Panc1 (cell line): Measurements from ENCODE around the gene ZNF555. TPM values are rescaled to one million over a fixed set of nuclear protein-coding genes. Genes with fewer than 3 reads are reported as not detected.

Experiments used
- ATAC-seq: fragments of 200-7000 bp; cut with Tn5 transposase; 2 replicates; pipeline ENCODE4 v1.9.1; 2020; ENCODE audit warnings: mild to moderate bottlenecking, moderate library complexity
- BruUV-seq: library from RNA; stranded (reverse); fragments of 400-500 nt; replicated peaks from 2 replicates; lab custom pipeline; 2021; lab: Mats Ljungman, UMichigan
- CTCF ChIA-PET: fragments of 300-600 bp; sonication (Branson Sonifier 250); formaldehyde crosslinking; loops from one replicate; lab custom pipeline; 2022; ENCODE audit warnings: antibody characterized with exemption; lab: Charles Lee
- POLR2A ChIA-PET: fragments of 300-600 bp; sonication (Branson Sonifier 250); formaldehyde crosslinking; loops from one replicate; lab custom pipeline; 2022; ENCODE audit warnings: antibody characterized with exemption; lab: Charles Lee
- DNase-seq: peaks from one replicate; pipeline ENCODE4 v3.0.0-alpha.2; 2010; ENCODE audit warnings: low read depth, low spot score
- H3K27ac ChIP-seq: 2 replicates; pipeline ENCODE4 v1.5.1; 2011; ENCODE audit warnings: mild to moderate bottlenecking, low read length, inconsistent platforms
- H3K27me3 ChIP-seq: fragments of 200-500 bp; sonication (Bioruptor generic); 2 replicates; pipeline ENCODE4 v1.6.0; 2014; ENCODE audit warnings: low read length, inconsistent platforms; ENCODE audit not compliant: control insufficient read depth, insufficient read depth
- H3K36me3 ChIP-seq: fragments of 200-500 bp; sonication (Bioruptor generic); 2 replicates; pipeline ENCODE4 v1.5.1; 2014; ENCODE audit warnings: inconsistent platforms, mild to moderate bottlenecking, low read length, moderate library complexity; ENCODE audit not compliant: control insufficient read depth, insufficient read depth
- H3K4me1 ChIP-seq: 2 replicates; pipeline ENCODE4 v1.5.1; 2011; ENCODE audit warnings: inconsistent platforms, mild to moderate bottlenecking, low read length, moderate library complexity; ENCODE audit not compliant: control insufficient read depth, insufficient read depth
- H3K4me3 ChIP-seq, 2 experiments: 2 replicates each; pipeline ENCODE4 v1.5.1; 2011 to 2012; ENCODE audit warnings: low read depth in 2 of 2, low read length in 2 of 2, mild to moderate bottlenecking in 2 of 2, inconsistent platforms in 1 of 2, moderate library complexity in 1 of 2
- H3K9me3 ChIP-seq: fragments of 200-500 bp; sonication (Bioruptor generic); 2 replicates; pipeline ENCODE4 v1.5.1; 2014; ENCODE audit warnings: low read depth, mild to moderate bottlenecking, inconsistent platforms, low read length, moderate library complexity; ENCODE audit not compliant: control insufficient read depth, insufficient read depth
- POLR2AphosphoS5 ChIP-seq: IDR thresholded peaks from 2 replicates; pipeline ENCODE4 v1.6.1; 2012; ENCODE audit warnings: mild to moderate bottlenecking, low read depth, low read length, moderate library complexity
- SIN3A ChIP-seq: IDR thresholded peaks from 2 replicates; pipeline ENCODE4 v1.6.1; 2012; ENCODE audit warnings: low read depth, mild to moderate bottlenecking, low read length, moderate library complexity, borderline replicate concordance; ENCODE audit not compliant: insufficient read depth
- TCF7L2 ChIP-seq: IDR thresholded peaks from 2 replicates; pipeline ENCODE4 v1.6.1; 2011; ENCODE audit warnings: mild to moderate bottlenecking, low read depth, low read length, inconsistent platforms
- in situ Hi-C: cut with HindIII; loops from 2 replicates; pipeline ENCODE4 v1.10.0; 2016; ENCODE audit warnings: low sequenced_read_pairs, low pct_unique_long_range_greater_than_20kb
- intact Hi-C: fragments of 100-400 bp; cut with micrococcal nuclease; formaldehyde crosslinking; loops from one replicate; pipeline ENCODE4 v1.10.0; 2022; ENCODE audit not compliant: unreplicated experiment
- total RNA-seq: library from RNA; stranded (reverse); gene quantifications from one replicate; pipeline ENCODE4 v1.2.1, GENCODE V29; 2021; ENCODE audit not compliant: unreplicated experiment
- TF ChIP-seq, protein P1 (sequence below), 2 experiments: IDR thresholded peaks; 2 replicates each; pipeline ENCODE4 v1.6.1; 2011 to 2012; ENCODE audit warnings: low read depth in 2 of 2, control low read depth in 1 of 2, low read length in 1 of 2, mild to moderate bottlenecking in 1 of 2, moderate library complexity in 1 of 2; ENCODE audit not compliant: insufficient read depth in 1 of 2
- TF ChIP-seq, protein P2 (sequence below): fragments of 450-650 bp; IDR thresholded peaks from 2 replicates; pipeline ENCODE4 v1.5.1; 2017; ENCODE audit warnings: mild to moderate bottlenecking

The ZNF555 gene
- total RNA-seq, 1 experiment from 2014 or later = 7.3 TPM

DNA sequence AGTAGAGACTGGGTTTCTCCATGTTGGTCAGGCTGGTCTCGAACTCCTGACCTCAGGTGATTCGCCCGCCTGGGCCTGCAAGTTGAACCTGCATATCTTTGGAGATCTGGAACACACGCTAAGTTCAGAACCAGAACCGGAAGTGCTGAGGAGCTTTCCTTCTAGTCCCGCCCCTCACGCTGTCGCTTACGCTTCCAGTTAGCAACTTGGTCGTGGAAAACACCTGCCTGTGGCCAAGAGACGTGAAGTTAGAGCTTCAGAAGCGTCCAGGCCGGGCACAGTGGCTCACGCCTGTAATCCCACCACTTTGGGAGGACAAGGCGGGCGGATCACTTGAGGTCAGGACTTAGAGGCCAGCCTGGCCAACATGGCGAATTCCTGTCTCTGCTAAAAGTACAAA is 44.5 kb downstream of the ZNF555 start:
- Histone ChIP-seq H3K9me3 (no peaks in the 10 kb centered on the region), H3K27ac (no peak overlapping the region), H3K36me3 (no peaks in the 10 kb centered on the region), H3K4me3 (no peak overlapping the region), H3K27me3 (no peaks in the 10 kb centered on the region), H3K4me1 (no peaks in the 10 kb centered on the region)
- no peak for ATAC-seq
- no TSS peak for BruUV-seq
- in situ Hi-C loops (no loop called here), intact Hi-C loops (no loop called here)
- no peak for TF ChIP-seq POLR2AphosphoS5
- TF ChIP-seq TCF7L2 = no peak
- TF ChIP-seq, protein P1, sequence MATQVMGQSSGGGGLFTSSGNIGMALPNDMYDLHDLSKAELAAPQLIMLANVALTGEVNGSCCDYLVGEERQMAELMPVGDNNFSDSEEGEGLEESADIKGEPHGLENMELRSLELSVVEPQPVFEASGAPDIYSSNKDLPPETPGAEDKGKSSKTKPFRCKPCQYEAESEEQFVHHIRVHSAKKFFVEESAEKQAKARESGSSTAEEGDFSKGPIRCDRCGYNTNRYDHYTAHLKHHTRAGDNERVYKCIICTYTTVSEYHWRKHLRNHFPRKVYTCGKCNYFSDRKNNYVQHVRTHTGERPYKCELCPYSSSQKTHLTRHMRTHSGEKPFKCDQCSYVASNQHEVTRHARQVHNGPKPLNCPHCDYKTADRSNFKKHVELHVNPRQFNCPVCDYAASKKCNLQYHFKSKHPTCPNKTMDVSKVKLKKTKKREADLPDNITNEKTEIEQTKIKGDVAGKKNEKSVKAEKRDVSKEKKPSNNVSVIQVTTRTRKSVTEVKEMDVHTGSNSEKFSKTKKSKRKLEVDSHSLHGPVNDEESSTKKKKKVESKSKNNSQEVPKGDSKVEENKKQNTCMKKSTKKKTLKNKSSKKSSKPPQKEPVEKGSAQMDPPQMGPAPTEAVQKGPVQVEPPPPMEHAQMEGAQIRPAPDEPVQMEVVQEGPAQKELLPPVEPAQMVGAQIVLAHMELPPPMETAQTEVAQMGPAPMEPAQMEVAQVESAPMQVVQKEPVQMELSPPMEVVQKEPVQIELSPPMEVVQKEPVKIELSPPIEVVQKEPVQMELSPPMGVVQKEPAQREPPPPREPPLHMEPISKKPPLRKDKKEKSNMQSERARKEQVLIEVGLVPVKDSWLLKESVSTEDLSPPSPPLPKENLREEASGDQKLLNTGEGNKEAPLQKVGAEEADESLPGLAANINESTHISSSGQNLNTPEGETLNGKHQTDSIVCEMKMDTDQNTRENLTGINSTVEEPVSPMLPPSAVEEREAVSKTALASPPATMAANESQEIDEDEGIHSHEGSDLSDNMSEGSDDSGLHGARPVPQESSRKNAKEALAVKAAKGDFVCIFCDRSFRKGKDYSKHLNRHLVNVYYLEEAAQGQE (IDR thresholded peaks at IDR 0.05; ENCODE audit: insufficient read depth in 1 of 2, low read depth in 2 of 2, low read length in 1 of 2) = no peak
- no peak for TF ChIP-seq SIN3A
- TF ChIP-seq, protein P2, sequence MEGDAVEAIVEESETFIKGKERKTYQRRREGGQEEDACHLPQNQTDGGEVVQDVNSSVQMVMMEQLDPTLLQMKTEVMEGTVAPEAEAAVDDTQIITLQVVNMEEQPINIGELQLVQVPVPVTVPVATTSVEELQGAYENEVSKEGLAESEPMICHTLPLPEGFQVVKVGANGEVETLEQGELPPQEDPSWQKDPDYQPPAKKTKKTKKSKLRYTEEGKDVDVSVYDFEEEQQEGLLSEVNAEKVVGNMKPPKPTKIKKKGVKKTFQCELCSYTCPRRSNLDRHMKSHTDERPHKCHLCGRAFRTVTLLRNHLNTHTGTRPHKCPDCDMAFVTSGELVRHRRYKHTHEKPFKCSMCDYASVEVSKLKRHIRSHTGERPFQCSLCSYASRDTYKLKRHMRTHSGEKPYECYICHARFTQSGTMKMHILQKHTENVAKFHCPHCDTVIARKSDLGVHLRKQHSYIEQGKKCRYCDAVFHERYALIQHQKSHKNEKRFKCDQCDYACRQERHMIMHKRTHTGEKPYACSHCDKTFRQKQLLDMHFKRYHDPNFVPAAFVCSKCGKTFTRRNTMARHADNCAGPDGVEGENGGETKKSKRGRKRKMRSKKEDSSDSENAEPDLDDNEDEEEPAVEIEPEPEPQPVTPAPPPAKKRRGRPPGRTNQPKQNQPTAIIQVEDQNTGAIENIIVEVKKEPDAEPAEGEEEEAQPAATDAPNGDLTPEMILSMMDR = no peak
- DNase-seq = no peak
- CTCF ChIA-PET = interaction anchor here (0.6 kb wide), 1 partner anchor 380 kb away, joined by 7 read pairs; no protein-coding TSS in a partner anchor
- POLR2A ChIA-PET = no interaction called here

DNA sequence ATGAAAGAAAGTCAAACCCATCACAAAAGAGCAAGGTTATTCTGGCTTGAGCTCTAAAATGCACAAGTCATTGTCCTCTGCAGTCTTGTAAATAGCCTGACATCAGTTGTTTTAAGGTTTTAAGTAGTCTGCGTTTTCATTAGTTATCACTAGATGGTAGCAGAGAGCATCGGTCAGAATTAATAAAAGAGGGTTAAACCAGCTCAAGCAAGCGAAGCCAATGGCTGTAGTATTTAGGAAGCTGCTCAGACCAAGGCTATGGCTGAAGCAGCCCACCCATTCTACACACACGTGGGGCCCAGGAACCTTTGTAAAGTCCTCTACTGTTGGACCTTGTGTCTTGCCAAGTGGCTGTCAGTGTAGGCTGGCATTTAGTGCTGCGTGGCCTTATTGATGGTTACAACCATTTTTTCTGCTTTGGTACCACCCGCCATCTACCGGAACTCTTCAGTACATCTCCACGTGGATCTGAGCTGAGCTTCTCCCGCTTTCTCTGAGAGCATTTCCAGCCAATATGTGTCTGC is 46.2 kb downstream of the ZNF555 start:
- H3K9me3 ChIP-seq = no peaks in the 10 kb centered on the region
- intact Hi-C loops (no loop called here), in situ Hi-C loops (no loop called here)
- no peaks in the 10 kb centered on the region for H3K4me1 ChIP-seq
- ChIA-PET POLR2A (no interaction called here), CTCF (interaction anchor here (0.6 to 1.0 kb wide), 2 partner anchors 64 to 239 kb away, joined by 3 to 5 read pairs; no protein-coding TSS in a partner anchor)
- TF ChIP-seq, protein P2 = peak; percentile 78
- TF ChIP-seq TCF7L2 = no peak
- peak; percentile 88 for ATAC-seq
- no peak overlapping the region for H3K4me3 ChIP-seq
- no peaks in the 10 kb centered on the region for H3K27me3 ChIP-seq
- no peak overlapping the region for H3K27ac ChIP-seq
- H3K36me3 ChIP-seq = no peaks in the 10 kb centered on the region
- BruUV-seq = no TSS peak
- peak; percentile 61 for DNase-seq
